CD4-positive, alpha-beta T cell treated with Interferon alpha-2 for 1 hour (primary cell): ENCODE measurements around the gene MBTD1.
A peak's percentile ranks its signal among the peaks of the same experiment; 100 is the strongest.
"Not testable (repeated sequence)": the region's sequence is repeated elsewhere in the genome, so short reads cannot be mapped to it uniquely, and the experiment has no call there.

Experiments used
- DNase-seq, 2 donors: peaks; one replicate each; pipeline ENCODE4 v3.0.0-alpha.2; 2020 to 2022

Gene MBTD1

DNA sequence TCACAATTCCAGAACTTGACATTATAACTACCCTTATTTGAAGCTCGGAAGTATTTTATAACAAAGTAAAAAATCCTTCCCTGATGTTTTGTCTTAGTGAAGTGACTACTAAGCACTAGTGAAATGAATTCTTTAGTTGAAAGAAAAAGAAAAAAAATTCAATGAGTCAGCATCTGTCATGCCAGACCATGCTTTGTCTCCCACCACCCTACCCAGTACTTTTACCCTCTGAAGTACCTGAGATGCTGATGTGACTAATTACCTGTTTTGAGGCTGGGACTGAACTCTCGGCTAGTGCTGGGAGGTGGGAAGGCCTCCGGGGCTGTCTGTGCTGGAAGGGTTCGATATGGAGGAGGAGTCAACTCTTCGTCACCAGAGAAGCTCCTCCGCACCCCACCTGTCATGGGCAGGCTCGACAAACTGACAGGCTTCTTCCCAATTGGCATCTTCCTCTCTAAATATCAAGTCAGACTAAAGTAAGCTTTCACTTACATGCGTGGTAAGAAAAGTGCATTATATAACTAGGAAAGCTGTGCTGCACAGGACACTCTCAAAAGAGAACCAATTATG lies 74.0 kb downstream of the MBTD1 start:
- no peak for DNase-seq

DNA sequence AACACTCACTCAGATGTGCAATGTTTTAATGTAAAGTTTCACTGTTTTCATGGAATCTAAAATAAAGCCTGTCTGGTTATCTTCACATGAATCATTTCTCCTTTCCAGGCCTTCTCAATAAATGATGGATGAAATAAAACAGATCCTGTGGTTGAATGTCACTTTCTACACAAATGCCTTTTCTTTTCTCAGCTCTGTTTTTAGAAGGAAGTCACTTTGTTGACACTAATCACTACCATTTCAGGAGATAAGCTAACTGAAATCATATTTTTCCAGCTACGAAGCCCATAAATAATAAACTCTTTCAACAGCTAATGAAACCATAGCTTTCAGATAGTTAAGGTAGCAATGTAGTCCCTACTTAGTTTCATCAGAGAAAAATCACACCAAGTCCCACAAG lies 75.7 kb downstream of the MBTD1 start:
- DNase-seq, result no peak

DNA sequence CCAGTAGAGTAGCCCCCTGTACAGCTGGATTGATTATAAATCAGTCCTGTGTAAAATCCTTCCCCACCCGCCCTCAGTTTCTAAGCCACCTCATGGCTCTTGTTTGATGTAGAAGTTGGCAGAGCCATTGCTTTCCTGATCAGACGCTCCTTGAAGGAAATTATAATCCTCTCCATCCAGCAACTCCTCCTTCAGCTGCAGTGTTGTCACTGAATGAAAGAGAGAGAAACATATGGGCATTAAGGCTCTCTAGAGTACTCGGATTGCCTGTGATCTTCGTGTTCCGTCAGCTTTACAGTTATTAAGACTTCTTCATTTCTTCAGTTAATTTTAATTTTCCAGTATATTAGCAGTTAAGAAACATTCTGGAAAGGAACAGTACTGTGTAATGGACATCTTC lies 79.4 kb downstream of the MBTD1 start:
- DNase-seq, result no peak

DNA sequence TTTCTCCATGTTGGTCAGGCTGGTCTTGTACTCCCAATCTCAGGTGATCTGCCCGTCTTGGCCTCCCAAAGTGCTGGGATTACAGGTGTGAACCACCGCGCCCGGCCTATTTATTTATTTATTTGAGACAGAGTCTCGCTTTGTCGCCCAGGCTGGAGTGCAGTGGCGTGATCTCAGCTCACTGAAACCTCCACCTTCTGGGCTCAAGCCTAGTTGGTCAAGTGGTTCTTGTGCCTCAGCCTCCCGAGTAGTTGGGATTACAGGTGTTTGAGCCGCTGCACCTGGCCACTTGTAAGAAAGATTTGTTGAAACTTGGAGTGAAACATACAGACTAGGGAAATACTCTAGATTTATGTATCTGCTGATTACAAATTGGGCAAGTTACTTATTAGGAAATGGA lies 87.8 kb downstream of the MBTD1 start:
- not testable (repeated sequence) for DNase-seq

DNA sequence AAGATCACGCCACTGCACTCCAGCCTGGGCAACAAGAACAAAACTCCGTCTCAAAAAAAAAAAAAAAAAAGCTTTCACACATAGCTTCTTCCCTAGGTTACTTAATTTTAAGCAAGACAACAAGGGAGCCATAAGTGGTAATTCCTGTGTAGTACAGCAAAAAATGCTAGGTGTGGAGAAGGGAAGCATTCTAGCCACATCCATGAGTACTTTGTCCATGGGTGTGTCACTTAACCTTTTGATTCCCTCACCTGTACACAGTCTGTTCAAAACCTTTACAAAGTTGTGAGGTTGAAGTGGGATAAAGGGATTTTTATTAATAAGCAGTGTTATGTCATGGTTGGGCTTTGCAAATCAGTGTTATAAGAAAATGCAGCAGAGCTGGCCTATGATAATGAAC lies 89.1 kb downstream of the MBTD1 start:
- no peak for DNase-seq

DNA sequence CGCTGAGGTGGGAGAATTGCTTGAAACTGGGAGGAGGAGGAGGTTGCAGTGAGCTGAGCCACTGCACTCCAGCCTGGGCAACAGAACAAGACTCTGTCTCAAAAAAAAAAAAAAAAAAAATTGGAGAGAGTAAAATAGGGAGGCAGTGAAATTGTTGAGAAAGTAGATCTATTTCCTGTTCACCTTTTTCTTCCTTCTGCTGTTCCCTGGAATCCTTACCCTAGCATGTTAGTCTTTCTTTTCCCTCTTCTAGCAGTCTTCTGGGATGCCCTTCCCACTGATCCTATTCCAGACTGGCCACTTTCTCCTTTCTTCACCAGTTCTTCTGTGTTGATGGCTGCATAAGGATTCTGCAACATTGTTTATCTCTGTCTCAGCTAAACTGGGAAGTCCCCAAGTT lies 90.5 kb downstream of the MBTD1 start:
- no peak for DNase-seq

DNA sequence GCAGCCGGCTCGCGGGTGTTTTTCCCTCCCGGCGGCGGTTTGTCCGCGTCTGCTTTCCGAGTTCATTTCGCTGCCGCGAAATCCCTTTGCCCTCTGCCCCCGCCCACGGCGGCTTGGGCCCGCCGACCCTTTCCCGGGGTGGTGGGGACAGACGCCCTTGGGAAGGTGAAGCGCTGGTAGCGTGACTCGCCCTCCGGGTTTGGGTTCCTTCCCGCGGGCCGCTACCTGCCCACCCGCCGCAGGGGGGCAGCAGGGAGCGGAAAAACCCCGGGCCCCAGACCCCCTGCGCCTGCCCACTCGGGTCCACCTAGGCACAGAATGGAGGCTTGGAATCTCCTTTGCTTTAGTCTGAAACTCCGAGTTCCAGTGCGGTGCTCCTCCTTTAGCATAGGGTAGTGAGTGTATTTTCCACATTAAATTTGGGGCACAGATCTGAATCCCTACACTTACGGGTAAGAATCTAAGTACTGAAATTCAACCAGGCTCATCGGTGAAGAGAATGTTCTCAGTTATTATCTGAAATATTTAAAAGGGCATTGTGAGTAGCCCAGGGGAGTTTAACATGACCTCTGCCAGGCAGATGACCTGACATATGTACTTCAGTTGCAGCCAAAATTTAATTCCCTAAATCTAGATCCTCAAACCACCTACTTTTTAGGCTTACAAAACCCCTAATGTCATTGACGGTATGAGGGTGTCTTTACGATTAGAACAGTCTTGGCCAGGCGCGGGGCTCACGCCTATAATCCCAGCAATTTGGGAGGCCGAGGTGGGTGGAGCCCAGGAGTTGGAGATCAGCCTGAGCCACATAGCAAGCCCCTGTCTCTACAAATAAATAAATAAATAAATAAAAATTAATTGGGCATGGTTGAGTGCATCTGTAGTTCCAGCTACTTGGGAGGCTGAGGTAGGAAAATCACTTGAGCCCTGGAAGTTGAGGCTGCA lies 92.6 kb downstream of the MBTD1 start:
- peak; percentile 44 to 66 for DNase-seq

DNA sequence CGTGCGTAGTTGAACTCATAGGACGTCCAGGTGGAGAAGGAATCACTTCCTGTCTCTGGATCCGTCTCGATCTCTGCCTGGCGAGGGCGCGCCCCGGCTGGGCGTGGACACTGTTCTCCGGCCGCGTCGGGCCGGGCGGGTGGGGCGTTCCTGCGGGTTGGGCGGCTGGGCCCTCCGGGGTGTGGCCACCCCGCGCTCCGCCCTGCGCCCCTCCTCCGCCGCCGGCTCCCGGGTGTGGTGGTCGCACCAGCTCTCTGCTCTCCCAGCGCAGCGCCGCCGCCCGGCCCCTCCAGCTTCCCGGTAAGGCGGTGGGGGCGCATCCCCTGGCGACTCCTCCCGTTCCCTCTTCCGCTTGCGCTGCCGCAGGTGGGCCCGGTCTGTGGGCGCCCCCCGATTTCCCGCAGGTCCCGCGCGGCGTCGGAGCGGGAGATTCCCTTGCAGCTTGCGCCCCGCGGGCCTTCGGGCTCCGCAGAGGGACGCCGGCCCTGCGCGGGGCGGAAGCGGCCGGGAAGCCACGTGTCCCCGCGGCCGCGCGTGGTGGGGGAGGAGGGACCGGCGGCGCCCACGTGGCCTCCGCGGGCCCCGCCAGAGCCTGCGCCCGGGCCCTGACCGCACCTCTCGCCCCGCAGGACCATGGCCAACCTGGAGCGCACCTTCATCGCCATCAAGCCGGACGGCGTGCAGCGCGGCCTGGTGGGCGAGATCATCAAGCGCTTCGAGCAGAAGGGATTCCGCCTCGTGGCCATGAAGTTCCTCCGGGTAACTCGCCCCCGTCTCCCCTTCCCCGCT lies 93.5 kb downstream of the MBTD1 start, which contains the start of gene NME2:
NME2 (plus strand) TSS at position 214 of the 789 bp plus-strand sequence; CDS start at position 634, 420 bp downstream.
- DNase-seq, result peak; percentile 56 to 71

DNA sequence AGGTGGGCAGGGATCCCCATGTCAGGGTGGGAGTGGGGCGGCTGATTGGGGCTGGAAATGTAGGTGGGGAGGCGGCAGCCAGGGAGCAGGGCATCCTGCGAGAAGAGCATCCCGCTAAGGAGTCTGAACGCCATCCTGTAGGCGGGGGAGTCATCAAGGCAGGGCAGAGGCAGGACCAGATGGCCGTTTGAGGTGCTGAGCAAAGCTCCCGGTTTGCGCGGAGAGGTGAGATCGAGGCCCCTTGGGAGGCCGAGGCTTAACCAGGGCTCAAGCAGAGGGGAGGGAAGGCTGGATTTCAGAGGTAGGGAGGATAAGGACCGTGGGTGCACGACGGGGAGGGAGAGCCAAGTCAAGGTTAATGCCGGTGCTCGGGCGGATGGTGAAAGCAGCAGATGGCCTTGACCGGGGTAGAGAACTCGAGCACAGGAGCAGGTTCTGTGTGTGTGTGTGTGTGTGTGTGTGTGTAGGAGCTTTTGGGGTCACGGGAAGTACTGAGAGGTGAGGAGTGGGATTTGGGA lies 94.1 kb downstream of the MBTD1 start:
- no peak for DNase-seq

DNA sequence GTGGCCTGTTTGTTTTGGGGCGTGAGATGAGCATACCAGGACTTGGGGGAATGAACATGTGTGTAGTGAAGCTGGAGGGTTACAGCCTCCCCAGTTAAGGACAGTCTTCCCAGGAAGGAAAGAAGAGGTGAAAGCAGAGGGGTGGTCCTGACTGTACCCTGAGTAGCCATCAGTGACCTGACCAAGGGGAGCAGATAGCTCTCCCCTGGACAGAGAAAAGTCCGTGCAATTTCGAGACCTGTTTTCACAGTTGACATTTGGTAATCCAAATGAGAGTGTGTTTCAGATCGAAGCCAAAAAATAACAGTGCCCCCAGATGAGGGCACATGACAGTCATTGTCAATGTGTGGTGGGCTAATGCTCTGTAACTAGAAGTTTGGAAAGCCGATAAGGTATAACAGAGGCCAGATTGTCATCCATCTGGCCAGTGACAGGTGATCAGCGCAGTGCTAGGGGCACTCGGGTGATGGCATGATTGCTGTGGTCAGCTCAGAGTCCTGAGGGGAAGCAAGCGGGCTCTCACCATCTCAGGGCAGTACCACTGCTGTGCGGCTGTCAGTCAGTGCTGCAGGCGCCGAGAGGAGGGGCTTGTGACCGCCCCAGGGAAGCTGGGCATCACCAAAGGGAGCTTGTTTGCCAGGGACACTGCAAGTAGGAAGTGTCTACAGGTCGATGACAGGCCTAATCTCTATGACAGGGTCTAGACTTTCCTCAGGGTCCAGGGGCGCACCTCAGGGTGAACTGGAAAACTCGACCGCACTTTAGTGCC lies 94.8 kb downstream of the MBTD1 start:
- no peak for DNase-seq

DNA sequence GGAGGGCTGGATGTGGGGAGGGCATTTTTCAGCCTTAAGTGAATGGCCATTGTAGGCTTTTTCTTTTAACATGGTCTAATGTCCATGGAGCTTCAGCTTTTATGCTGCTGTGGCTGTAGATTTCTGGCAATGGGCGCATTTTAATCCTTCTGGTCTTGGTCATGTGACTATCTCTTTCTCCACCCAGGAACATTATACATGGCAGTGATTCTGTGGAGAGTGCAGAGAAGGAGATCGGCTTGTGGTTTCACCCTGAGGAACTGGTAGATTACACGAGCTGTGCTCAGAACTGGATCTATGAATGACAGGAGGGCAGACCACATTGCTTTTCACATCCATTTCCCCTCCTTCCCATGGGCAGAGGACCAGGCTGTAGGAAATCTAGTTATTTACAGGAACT lies 98.3 kb downstream of the MBTD1 start:
- DNase-seq, result no peak

DNA sequence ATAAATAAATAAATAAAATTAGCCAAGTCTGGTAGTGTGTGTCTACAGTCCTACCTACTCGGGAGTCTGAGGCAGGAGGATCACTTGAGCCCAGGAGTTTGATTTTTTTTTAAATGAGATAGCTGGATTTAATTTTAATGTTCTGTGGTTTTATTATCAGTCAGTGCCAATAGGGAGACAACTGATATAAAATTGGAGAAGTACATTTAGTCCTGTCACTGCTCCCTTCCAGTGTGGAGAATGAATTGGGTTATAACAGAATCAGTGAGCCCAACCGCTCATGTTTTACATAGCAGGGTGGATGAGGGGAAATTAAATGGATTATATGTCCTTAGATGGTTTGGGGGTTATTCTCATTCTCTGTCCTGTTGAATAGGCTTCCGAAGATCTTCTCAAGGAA lies 100.2 kb downstream of the MBTD1 start:
- no peak for DNase-seq

DNA sequence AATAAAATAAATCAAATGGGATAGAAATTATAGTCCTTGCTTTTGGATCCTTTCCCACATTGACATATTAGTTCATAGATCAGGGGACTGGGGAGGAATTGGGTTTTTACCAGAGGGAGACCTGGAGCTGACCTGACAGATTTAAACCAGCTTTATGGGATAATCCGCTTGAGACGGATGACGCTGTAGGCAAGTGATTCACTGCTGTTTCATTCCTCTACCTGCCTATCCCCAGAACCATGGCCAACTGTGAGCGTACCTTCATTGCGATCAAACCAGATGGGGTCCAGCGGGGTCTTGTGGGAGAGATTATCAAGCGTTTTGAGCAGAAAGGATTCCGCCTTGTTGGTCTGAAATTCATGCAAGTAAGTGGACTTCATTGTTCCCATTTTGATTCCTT lies 104.4 kb downstream of the MBTD1 start:
- DNase-seq, result no peak

DNA sequence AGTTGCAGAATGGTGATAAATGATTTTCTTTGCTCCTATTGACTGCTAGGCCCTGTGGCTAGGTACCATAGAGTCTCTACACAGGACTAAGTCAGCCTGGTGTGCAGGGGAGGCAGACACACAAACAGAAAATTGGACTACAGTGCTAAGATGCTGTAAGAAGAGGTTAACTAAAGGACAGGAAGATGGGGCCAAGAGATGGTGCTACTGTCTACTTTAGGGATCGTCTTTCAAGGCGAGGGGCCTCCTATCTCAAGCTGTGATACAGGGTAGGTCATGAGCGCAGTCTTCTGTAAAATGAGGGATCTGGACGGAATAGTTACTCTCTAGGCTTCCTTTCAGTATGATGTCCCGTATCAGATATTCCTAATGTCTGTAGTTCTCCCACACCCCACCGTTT lies 105.7 kb downstream of the MBTD1 start:
- DNase-seq, result peak in 1 of 2 donors; percentile 3

DNA sequence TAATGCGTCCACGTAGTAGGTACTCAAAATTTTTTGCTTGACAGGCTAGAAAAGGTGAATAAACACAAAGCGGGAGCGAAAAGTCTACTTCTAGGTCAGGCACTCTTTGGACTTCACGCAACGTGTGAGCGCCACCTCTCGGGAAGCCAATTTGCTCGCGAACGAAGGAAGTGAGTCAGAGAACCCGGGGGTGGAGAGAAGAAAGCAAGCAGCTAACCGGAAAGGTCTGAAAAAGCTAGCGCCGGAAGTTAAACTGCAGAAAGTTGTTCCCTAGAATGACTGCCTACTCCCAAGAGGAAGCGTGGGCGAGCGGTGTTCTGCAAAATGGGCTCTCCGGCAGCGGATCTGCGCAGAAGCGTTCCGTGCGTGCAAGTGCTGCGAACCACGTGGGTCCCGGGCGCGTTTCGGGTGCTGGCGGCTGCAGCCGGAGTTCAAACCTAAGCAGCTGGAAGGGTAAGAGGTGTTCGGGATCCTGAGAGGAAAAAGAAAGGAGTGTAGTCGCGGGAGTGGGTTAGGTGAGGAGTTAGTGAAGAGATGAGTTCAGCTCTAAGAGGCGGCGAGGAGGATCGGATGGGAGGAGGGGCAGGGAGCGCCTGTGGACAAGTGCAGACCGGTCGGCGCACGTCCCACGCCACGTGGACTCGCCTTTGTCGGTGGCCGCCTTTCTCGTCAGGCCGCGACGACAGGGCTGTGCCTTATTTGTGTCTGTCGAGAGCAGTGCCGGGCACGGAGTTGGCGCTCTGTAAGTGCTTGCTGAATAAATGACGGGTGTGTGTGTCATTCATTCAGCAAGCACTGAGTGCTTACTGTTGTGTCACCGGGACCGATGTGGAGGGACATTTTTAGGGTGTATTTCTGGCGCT lies 106.4 kb downstream of the MBTD1 start, which contains the start of gene NME1:
NME1 (plus strand) TSS at position 350 of the 863 bp plus-strand sequence. CDS start 2,096 bp downstream, outside the sequence.
- peak; percentile 97 to 99 for DNase-seq

DNA sequence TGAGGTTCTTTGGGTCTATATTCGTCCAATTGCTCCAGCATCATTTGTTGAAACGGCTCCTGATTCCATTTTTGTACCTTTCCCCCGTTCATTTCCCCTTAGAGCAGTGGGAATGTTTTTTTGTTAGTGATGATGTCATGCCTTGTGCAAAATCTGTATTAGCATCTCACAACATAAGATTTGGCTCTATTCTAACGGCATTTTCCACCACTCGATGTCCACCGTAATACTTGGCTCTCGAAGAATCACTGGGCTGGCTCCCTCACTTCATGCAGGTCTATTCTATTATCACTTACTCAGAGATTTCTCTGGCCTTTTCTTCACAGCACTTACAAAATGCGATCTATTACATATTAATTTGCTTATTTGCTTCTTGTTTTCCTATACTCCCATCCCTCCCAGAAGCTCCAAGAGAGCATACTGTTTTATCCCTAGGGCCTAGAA lies 107.1 kb downstream of the MBTD1 start:
- no peak for DNase-seq

DNA sequence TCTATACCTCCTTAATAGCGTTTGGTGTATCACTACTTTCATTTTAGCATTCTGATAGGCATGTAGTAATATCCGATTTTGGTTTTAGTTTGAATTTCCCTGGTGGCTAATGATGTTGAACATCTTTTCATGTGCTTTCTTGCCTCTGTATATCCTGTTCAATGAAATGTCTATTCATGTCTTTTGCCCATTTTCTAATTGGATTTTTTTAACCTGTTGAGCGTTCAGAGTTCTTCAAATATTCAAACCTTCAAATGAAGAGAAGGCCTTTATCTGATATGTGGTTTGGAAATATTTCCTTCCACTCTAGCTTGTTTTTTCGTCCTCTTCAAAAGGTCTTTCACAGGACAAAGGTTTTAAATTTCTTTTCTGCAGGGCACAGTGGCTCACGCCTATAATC lies 108.9 kb downstream of the MBTD1 start:
- DNase-seq, result no peak

DNA sequence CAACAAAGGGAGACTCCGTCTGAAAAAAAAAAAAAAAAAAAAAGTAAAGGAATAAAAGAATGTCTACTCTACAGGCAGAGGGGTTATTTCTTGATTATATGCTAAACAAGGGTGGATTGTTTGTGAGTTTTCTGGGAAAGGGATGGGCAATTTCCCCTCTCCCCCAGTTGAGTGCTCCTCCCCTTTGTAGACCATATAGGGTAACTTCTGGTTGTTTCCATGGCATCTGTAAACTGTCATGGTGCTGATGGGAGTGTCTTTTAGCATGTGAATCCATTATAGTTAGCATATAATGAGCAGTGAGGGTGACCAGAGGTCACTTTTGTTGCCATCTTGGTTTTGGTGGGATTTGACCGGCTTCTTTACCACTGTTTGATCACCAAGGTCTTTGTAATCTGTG lies 110.7 kb downstream of the MBTD1 start:
- DNase-seq, result no peak

DNA sequence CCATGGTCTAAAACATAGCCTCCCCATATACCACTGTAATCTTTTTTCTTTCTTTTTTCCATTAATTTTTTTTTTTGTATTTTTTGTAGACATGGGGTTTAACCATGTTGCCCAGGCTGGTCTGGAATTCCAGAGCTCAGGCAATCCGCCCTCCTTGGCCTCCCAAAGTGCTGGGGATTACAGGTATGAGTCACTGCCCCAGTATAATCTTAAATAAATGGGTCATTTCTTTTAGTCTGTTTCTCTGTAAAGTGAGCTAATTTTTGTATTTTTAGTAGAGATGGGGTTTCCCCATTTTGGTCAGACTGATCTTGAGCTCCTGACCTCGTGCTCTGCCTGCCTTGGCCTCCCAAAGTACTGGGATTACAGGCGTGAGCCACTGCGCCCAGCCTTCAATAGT lies 112.2 kb downstream of the MBTD1 start:
- DNase-seq, result no peak

DNA sequence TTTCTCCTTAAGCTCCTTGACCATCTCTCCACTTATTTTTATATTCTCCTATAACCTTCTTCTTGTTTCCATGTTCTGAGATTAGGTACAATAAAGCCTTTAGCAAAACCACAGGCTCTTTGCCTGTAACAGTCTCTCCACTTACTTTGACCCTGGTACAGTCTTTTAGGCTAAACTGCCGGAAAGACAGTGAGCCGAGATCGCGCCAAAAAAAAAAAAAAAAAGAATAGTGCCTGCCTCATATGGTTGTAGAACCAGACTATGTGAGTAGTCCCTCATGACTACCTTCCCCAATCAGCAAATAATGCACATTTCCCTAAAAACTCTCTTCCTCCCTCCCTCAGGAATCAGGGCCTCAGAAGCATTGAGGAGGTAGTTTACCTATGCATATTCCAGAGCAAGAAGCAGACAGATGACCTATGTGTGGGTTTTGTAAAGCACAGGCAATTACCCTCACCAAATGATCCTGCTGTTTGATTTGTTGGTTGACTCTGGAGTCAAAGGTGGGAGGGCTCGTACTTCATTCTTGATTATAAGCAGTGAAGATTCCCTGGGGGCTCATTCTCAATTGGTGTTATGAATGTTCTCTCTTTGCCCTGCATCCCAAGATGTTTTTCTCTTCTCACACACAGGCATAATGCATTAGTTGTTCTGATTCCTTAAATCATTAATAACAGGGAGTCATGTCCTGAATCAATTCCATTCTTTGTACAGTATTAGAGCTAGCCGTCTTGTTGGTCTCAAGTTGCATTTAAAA lies 115.4 kb downstream of the MBTD1 start:
- DNase-seq, result no peak
